HG02623 (cell line): ENCODE results near the gene CDCA4.

ENCODE experiments used
- ATAC-seq: cut with Tn5 transposase; IDR thresholded peaks from one replicate; pipeline ENCODE4 v1.9.1; 2021; ENCODE audit warnings: moderate library complexity; ENCODE audit not compliant: unreplicated experiment

CDCA4 gene

DNA sequence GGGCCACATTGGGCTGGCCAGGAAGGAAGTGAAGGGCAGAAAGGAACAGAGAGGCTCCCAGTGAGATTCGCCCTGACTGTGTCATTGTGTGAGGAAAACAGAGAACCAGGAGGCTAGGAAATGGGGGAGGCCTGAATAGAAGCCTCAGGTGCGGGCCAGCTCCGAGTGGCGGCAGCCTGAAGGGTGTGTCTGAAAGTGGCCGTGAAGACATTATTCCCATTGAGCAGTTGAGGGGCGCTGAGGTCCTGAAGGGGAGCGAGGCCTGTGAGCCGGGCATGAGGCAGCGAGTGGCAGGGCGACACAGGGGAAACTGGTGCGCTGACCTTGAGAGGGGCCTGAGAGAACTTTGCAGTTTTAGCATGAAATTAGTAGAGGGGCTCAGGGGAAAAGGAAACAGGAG, 28.4 kb downstream of the CDCA4 start:
- no peak for ATAC-seq

DNA sequence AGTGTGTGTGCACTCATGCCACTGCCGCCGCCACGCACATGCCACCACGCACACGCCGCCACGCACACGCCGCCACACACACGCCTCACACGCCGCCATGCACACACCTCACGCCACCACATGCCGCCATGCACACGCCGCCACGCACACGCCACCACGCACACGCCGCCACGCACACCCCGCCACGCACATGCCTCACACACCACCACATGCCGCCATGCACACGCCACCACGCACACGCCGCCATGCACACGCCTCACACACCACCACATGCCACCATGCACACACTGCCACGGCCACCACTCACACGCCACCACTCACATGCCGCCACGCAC, 29.0 kb downstream of the CDCA4 start:
- no peak for ATAC-seq

DNA sequence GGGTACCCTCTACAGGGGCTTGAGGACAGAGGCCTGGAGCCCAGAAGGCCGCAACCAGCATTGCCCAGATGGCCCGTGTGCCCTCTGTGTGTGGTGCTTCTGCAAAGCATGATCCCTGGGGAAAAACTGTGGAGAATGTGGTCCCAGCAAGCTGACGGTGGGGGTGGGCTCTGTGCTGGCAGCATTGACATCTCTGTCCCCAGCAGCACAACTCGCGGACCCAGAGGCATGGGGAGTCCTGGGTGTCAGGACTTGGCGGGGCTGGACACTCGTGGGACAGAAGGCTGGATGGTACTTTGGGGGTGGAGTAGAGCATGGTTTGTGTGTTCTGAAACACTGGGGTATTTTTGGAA, 31.0 kb downstream of the CDCA4 start:
- ATAC-seq = no peak

DNA sequence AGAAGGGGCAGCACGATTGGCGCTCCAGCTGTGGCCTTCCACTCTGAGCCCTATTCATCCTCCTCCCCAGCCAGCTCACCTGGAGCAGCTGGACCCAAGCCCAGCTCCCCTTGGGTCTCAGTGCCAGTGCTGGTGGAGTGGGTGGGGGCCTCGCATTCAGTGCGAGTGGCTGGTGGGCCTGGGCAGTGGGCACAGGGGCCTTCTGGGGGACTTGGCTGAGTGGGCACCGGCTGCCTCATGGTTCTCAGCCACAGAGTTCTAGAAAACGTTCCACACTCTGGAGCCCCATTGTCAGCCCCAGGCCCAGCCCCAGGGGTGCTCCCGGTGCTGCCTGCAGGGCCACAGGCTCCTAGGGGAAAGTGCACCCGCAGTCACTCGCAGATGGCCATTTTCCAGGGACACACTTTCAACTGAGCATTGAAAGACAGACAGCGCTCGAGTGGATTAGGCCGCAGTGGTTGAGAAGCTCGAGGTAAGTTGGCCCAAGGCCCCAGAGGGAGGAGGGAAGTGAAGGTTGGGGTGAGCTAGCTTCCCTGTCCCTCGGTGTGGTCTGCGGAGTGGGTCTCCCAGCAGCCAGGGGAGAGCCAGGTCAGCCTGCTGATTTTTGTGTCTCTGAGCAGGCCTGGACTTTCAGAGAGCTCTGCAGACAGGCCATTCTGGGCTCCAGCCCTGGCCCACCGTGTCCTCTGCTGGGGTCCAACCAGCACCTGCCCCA, 31.5 kb downstream of the CDCA4 start:
- no peak for ATAC-seq

DNA sequence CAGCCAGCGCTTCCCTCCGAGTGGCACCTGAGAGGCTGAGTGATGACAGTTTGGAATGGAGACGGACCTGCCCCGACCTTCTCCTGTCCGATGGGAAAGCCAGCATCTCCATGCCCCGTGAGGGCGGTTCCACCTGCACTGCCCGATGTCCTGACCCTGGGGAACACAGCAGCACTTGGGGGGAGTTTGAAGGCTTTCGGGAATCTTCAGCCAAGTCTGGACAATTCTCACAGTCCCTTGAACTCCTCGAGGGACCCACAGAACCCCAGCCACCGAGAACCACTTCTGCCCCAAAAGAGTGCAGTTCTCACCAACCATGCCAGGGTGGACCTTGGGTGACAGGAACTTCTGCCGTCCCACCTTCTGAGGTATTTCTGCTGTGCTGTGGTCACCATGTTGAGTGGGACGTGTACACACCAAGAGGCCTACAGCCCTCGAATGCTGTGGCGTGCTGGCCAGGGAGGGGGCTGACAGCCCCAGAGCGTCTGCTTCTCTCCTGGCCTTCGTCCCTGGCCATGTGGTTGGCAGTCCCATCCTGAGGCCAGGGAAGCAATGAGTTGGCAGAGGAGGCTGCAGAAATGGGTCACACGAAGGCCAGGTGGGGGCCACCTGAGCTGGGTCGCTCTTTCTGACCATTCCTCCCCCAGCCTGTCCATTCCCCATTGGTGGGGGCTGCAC, 34.3 kb downstream of the CDCA4 start:
- no peak for ATAC-seq

DNA sequence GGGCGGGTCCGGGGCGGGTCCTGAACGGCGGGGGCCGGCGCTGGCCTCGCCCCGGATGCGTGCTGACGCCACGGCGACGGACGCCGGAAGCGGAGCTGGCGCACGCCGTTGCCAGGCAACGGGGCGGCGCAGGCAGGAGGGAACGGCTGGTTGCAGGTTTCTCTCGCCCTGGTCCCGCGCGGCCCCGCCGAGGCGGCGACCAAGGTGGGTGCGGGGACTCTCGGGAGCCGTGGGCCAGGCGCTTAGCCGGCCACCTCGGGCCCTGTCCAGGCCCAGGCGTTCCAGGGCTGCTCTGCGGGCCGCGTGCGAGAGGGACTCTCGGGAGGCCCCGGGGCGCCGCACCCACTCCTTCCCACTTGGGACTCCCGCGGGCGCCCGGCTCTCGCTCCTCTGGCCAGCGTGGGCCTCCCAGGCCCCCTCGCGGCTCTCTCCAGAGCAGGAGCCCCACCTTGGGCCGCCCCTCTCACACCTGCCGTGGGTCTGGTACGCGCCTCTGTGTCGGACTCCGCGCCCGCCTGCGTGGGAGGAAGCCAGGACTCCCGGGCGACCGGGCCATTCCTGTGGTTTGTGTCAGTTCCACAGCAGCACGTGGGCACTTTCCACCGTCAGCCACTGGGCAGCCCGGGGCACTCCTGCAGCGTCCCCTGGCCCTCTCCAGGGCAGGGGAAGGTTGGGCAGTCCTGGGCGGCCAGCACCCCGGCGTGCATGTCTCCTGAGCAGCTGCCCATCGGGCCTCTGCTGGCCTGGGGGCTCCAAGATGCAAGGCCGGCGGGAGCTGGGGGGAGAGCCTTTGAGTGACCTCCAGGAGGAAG, 35.0 kb downstream of the CDCA4 start, which contains the start of gene CLBA1:
TSS of gene CLBA1 (plus strand) at position 114 of the 812 bp plus-strand sequence. CDS start at position 758, 644 bp downstream.
- peak; percentile 87 for ATAC-seq

DNA sequence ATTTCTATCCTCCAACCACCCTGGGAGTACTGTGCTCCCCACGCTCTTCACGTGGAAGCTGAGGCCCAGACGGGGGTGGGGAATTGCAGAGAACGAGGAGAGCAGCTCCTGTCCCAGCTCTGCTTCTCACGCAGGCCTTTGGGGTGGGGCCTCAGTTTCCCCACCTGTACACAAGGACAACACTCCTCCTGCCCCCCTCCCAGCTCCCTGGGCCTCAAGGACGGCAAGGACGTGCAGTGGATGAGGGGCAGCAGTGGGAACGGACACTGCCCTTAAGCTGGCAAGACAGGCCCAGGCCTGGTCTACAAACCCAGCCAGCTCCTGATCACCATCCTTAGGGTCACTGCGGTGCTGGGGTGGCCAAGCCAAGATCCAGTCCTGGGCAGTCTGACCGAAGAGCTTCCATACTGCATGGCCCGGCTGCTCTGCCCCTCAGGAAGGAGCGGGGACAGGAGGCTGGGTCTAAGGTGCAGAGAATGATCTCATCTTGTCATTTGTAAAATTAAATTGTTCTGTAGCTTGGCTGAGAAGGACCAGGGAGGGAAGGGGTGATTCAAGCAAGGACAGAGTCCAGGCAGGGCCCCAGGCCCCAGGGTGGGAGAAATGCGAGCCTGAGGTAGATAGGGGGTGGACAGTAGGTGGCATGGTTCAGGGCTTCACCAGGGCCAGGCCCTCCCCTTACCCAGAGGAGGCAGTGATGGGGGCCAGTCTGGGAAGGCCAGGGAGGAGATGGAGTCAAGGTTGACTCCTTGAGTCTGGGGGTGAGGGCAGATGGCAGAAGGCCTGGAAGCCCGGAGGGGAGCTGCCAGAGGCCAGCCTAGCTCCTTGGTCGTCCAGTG, 36.6 kb downstream of the CDCA4 start:
- ATAC-seq = no peak

DNA sequence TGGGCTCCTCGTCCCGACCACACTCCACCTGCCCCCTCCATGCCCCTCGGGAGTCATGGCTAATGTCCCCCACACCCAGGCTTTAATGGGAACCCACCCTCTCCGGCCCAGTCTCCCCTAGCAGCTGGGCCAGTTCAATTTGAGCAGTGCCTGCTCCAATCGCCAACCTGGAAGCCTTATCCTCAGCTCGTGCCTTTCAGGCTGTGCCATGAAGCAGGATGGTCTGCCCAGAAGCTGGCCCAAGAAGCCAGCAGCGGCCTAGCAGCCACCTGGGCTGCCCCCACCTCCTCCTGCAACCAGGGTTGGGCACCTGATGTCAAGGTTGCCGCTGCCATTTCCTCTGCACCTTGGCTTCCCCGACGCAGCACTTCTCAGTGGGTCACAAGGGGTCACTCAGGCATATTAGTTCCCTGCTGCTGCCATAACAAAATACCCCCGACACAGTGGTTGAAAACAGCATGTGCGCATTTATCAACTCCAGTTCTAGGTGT, 37.6 kb downstream of the CDCA4 start:
- no peak for ATAC-seq

DNA sequence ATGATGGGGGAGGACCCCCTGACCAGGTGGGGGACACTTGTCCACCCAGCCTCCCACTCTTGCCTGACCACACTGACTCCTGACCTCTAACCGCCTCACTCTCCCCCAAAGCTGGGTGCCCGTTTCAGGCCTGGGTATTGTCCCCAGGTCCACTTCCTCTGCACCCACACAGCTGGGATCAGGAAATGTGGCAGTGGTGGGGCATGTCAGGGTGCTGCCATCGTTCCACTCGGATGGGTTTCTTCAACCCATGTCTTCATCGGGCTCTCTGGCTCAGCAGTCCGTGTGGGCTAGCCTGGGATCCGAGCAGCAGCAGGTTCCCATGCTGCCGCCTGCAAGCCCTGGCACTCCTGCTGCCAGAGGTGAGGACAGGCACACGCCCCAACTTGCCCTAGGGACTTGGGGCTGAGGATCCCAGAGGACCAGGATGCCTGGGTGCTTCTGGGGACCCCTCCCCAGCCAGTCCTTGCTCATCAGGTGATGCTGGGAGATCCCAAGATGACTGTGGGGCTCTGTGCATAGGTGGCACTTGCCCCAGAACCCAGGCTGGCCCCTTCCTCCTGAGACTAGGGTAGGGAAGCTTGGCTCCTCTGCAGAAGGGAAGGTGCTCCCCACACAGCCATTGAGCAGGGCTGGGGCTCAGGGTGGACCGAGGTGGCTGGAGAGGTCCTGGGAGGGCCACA, 38.2 kb downstream of the CDCA4 start:
- ATAC-seq = no peak

DNA sequence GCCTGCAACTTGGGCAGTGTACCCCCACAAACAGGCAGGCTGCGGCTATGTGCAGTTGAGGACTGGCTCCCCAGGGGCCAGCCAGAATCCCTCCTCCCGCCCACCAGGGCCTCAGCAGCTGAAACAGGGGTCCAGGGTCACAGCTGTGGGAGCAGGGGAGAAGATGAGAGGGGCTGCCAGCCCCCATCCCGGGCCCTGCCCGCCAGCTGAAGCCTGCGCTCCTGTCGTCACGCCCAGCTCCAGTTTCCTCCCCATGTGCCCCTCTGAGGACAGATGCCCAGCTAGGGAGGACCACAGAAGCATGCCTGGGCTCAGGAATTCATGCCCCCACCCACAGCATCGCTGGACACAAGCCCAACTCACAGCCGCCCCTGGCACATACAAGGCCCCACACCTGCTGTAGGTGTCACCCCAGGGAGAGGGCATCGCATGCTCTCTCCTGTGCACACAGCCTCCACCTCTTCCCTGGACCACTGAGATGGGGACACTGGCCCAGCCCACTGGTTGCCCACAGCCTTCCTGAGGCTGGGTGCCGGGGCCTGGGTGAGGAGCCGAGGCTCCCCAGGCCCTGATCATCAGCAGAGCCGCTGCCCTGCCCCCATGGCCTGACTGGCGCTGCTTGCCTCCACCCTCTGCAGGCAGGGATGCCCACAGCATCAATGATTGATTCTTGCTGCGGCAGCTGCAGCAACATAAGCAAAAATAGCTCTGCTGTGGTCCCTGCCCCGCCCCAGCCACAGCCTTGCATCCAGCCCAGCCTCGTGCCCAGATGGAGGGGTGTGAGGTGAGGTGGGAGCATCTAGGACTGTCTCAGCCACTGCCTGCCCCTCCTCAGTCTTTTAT, 39.0 kb downstream of the CDCA4 start:
- ATAC-seq = no peak

DNA sequence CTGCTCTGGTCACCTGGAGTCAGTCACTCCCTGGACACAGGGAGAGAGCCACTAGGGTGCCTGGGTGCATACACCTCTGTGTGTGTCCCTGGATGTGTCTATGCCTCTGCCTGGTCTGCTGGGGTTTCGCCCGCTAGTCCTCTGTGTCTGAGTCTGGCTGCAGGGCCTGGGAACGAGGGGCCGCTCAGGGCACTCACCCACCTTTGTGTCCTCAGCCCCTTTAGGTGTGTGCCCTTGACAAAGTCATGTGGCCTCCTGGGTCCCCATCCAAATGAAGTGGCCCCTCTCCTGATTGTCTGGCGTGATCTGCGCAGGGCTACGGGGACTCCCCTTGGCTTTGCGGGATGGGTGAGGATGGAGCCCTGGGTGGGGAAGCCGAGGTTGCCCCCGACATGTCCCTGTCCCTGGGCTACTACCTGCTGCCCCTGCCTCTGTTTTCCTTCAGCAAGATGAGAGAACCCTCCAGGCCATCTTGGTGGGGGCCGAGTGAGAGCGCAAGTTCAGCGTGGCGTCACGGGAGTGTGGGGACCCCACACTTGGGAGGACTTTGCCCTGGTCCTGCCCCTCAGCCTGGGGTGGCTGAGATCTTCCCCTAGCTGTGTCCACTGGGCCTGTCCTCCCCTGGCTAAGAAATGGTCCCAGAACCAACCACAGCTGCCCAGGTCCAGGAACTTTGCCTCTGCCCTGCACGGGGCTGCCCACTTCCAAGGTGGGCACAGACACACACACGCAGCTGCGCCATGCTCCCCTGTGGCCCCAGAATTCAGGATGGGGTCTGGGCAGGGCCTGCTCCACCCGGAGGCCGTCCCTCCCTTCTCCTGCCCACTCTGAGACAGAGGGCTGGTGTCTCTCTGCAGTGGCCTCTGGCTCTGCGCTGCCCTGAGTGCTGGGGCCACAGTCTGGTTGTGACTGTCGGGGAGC, 40.0 kb downstream of the CDCA4 start:
- no peak for ATAC-seq

DNA sequence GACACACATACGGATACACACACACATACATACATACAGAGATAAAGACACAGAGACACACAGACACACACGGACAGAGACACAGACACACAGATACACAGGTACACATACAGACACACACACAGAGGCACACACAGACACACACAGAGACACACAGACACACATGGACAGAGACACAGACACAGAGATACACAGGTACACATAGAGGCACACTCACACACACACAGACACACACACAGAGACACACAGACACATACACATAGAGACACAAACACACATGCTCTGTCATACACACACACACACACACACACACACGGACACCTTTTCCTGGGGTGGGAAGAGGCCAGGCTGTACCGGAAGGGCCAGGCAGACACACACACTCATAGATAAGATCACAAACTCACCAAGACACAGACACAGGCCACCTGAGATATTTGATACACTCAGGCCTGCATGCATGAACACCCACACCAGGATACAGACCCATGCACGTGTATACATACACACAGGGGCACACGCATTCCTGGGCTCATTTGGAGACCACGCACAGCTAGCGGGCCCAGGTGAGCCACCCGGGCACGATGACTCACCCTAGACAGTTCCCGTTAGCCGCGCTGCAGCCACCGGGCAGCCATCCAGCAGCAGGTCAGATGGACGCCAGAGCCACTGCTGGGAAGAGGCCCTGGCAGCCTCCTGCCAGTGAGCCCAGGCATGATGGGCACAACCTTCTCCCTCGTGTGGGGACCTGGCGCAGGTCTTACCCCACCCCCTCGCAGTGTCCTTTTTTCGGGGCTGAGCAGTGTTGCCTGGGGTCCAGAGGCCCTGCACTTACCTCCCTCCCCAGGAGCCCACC, 40.9 kb downstream of the CDCA4 start:
- no peak for ATAC-seq

DNA sequence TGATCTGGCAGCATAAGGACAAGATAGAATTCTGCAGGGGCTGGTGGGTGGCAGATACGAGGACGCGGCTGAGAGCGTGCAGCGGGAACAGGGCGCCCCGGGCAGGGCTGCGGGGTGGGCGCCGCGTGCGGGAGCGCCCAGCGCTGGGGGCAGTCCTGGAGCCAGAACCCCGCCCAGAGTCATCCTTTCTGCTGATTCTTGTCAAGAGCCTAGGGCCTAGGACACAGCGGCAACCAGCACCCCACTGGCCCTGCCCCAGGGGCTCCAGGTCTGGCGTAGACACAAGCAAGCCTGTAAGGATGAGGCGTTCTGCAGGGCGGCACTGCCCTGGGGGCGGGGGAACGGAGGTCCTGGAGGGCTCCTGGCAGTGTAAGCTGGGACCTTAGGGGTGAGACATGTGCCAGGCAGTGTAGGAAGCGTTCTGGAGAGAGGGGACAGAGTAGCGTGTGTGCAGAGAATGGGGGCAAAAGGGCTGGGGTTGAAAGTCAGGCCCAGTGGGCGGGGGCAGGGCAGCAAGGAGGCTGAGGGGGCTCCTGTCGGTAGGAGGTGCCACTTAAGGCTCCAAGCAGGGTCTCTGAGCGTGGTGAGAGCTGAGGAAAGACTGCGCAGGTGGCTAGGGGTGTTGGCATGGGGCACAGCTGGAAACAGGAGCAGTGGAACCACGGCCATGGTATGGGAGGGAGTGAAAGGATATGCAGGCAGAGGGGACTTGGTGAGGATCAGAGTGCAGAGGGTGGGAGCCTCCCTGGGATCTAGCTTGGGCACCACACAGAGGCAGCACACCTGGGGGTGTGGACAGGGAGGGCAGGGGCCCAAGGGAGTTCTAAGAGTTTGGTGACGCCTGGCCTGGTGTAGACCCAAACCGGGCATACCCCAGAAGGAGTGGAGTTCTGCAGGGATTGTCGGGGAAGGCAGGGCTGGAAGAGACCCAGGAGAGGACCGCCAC, 41.9 kb downstream of the CDCA4 start:
- ATAC-seq = no peak

DNA sequence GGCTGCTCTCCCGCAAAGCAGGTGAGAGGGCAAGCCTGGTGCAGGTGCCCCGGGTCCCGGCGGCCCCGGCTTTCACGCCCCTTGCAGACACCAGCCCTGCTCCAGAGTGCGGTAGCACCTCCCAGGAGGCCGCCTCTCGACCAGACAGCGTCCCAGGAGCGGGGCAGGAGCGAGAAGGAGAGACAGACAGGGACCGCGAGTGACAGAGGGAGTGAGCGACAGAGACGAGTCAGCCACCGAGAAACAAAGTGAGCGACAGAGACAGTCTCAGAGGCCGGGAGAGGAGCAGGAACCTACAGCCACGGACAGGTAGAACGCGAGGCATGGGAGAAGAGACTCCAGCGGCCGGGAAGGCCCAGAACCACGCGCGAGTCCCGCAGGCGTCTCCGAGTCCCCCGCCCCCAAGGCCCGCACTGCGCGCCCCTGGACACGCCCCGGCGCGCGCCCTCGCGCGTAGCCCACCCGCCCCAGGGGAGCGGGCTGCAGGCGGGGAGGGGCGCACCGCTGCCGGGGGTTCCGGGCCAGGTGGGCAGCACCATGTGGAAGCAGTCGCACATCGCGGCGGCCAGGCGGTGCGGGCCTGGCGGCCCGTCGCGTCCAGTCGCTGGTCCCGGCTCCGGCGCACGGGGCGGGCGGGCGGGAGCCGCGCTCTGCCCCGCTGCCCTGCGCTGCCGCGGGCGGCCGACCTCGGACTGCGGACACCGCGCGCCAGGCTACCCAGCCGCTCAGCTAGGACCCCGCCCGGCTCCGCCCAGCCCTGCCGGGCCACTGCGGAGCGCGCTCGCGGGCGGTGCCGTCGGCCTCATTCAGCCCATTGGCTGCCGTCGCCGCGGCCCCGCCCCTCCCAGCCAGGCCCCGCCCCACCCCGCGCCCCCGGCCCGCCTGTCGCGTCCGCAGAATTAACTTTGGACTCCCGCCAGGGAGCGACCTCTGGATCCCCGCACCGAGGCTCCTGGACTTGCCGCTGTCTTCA, 42.9 kb downstream of the CDCA4 start, which contains the start of gene AHNAK2:
TSS of gene AHNAK2 (minus strand) at position 694 of the 973 bp plus-strand sequence. CDS start at position 557, 137 bp downstream.
- no peak for ATAC-seq
